Measurements from ENCODE around the gene TECTB. TPM values are rescaled to one million over a fixed set of nuclear protein-coding genes. Genes with fewer than 3 reads are reported as not detected.

The TECTB gene
- total and polyA plus RNA-seq, 9 of the 15 experiments (the other 6 are each of a cell fraction or from before 2014, with no cell fraction given): not detected

GRCh38 chr10:112298581-112298980 lies 15.4 kb downstream of the TECTB start (continued):
- TF ChIP-seq ZNF282 (CRISPR knock-in tag; IDR thresholded peaks at IDR 0.05) (no peak), ZFX (CRISPR knock-in tag; IDR thresholded peaks at IDR 0.05) (no peak)

GRCh38 chr10:112299456-112299855 lies 16.3 kb downstream of the TECTB start:
- DNase-seq (ENCODE audit: extremely low read depth in 1 of 4, low spot score in 3 of 4) (no peak), ATAC-seq (no peak), FAIRE-seq (no peak)
- H3K4me2 ChIP-seq (ENCODE audit: insufficient read depth, low read length): no peak overlapping the region
- no peaks in the 10 kb centered on the region for H3K9me3 ChIP-seq (replicated peaks; ENCODE audit: control insufficient read depth, insufficient read depth, low read depth, low read length)
- H3K27me3 ChIP-seq (ENCODE audit: control insufficient read depth in 2 of 2, insufficient read depth in 2 of 2, low read length in 2 of 2): peaks cover 4 to 18% of the 10 kb centered on the region in 2 experiments; a peak in 3 of 5 replicates
- no peak overlapping the region; a peak in 1 of 4 replicates for H3K9ac ChIP-seq (ENCODE audit: insufficient read depth in 1 of 2, low read depth in 2 of 2, low read length in 2 of 2)
- H2AFZ ChIP-seq (ENCODE audit: low read depth, low read length): no peak overlapping the region
- no peaks in the 10 kb centered on the region for H4K20me1 ChIP-seq (replicated peaks; ENCODE audit: control insufficient read depth, insufficient read depth, low read length)
- ChIA-PET CTCF (ENCODE audit: low intra/inter-chr PET ratio) (no interaction called here), POLR2A (no interaction called here)
- H3K27ac ChIP-seq (ENCODE audit: extremely low read depth, low read depth, low read length): no peak overlapping the region
- H3K36me3 ChIP-seq (ENCODE audit: control insufficient read depth, insufficient read depth, low read length): no peaks in the 10 kb centered on the region
- BruUV-seq (replicated peaks): no TSS peak
- H3K9me1 ChIP-seq (ENCODE audit: control insufficient read depth, insufficient read depth, low read length): no peaks in the 10 kb centered on the region
- in situ Hi-C loops (cut with MboI) (no loop called here), intact Hi-C loops (cut with micrococcal nuclease) (no loop called here)
- no peaks in the 10 kb centered on the region; a peak in 1 of 5 replicates for H3K4me1 ChIP-seq (replicated peaks in 1 of 2; ENCODE audit: control insufficient read depth in 2 of 2, insufficient read depth in 2 of 2, low read length in 2 of 2)
- WGBS (ENCODE audit: insufficient coverage, low coverage, missing lambda C conversion rate): 9% methylated on average over 14 of the region's 15 CpGs
- H3K79me2 ChIP-seq (ENCODE audit: control insufficient read depth, insufficient read depth, low read length): no peaks in the 10 kb centered on the region
- no peak overlapping the region for H3K4me3 ChIP-seq
- TF ChIP-seq CBFA2T2 (conservative IDR thresholded peaks at IDR 0.05) (no peak), MNT (conservative IDR thresholded peaks at IDR 0.05) (no peak), TAL1 (IDR thresholded peaks at IDR 0.05) (no peak), MAFF (IDR thresholded peaks at IDR 0.05; ENCODE audit: low read length) (no peak), ADNP (tag; IDR thresholded peaks at IDR 0.05) (no peak), ZNF133 (CRISPR knock-in tag; IDR thresholded peaks at IDR 0.05) (no peak), CHD7 (IDR thresholded peaks at IDR 0.05; ENCODE audit: low read depth, low read length) (no peak)
